Neural progenitor cell (in vitro differentiated cells): ENCODE results near the gene AGK. TPM values are rescaled to one million over a fixed set of nuclear protein-coding genes. Genes with fewer than 3 reads are reported as not detected.

Source experiments
- DNase-seq: peaks from one replicate; pipeline ENCODE4 v3.0.0-alpha.2; 2016; ENCODE audit warnings: low spot score
- H2AFZ ChIP-seq: fragments of 200-600 bp; sonication (generic); replicated peaks from 2 replicates; pipeline ENCODE4 v1.6.1; 2016; ENCODE audit warnings: antibody characterized with exemption
- H3F3A ChIP-seq: fragments of 200-600 bp; sonication (generic); 2 replicates; pipeline ENCODE4 v1.6.1; 2016; ENCODE audit warnings: antibody characterized with exemption, low read depth
- H3K27ac ChIP-seq: fragments of 200-600 bp; sonication (generic); 2 replicates; pipeline ENCODE4 v1.5.1; 2016; ENCODE audit warnings: mild to moderate bottlenecking
- H3K27me3 ChIP-seq: fragments of 200-600 bp; sonication (generic); 2 replicates; pipeline ENCODE4 v1.6.1; 2016; ENCODE audit warnings: mild to moderate bottlenecking, moderate library complexity
- H3K36me3 ChIP-seq: fragments of 200-600 bp; sonication (generic); 2 replicates; pipeline ENCODE4 v1.5.1; 2016
- H3K4me1 ChIP-seq: fragments of 200-600 bp; sonication (generic); 2 replicates; pipeline ENCODE4 v1.6.1; 2016; ENCODE audit warnings: mixed run types
- H3K4me2 ChIP-seq: fragments of 200-600 bp; sonication (generic); 2 replicates; pipeline ENCODE4 v1.6.1; 2016
- H3K4me3 ChIP-seq: fragments of 200-600 bp; sonication (generic); 2 replicates; pipeline ENCODE4 v1.5.1; 2016
- H3K79me2 ChIP-seq: fragments of 200-600 bp; sonication (generic); 2 replicates; pipeline ENCODE4 v1.6.1; 2016; ENCODE audit warnings: low read depth
- H3K9ac ChIP-seq: fragments of 200-600 bp; sonication (generic); 2 replicates; pipeline ENCODE4 v1.6.1; 2016
- H3K9me3 ChIP-seq: fragments of 200-600 bp; sonication (generic); 2 replicates; pipeline ENCODE4 v1.5.1; 2016; ENCODE audit warnings: low read depth
- H4K20me1 ChIP-seq: fragments of 200-600 bp; sonication (generic); 2 replicates; pipeline ENCODE4 v1.6.1; 2016; ENCODE audit warnings: low read depth
- H3K27ac Mint-ChIP-seq: 3 replicates; pipeline ENCODE4 v1.8.0; 2021; ENCODE audit warnings: mixed read lengths
- H3K27me3 Mint-ChIP-seq: 2 replicates; pipeline ENCODE4 v1.8.0; 2022; ENCODE audit warnings: low read depth, mild to moderate bottlenecking, inconsistent platforms, moderate library complexity, mixed read lengths; ENCODE audit not compliant: insufficient read depth
- H3K36me3 Mint-ChIP-seq: 3 replicates; pipeline ENCODE4 v1.8.0; 2021; ENCODE audit warnings: mixed read lengths
- H3K4me1 Mint-ChIP-seq: 3 replicates; pipeline ENCODE4 v1.8.0; 2021; ENCODE audit warnings: mixed read lengths
- H3K4me3 Mint-ChIP-seq: 3 replicates; pipeline ENCODE4 v1.8.0; 2021; ENCODE audit warnings: mild to moderate bottlenecking, moderate library complexity, mixed read lengths
- H3K9me3 Mint-ChIP-seq: 3 replicates; pipeline ENCODE4 v1.8.0; 2020; ENCODE audit warnings: mixed read lengths
- CTCF ChIP-seq: fragments of 200-600 bp; sonication (generic); IDR thresholded peaks from 2 replicates; pipeline ENCODE4 v1.5.1; 2017; ENCODE audit warnings: antibody characterized with exemption, mild to moderate bottlenecking
- EZH2 ChIP-seq: fragments of 200-600 bp; sonication (generic); IDR thresholded peaks from 2 replicates; pipeline ENCODE4 v1.6.1; 2017; ENCODE audit warnings: antibody characterized with exemption, mild to moderate bottlenecking, moderate library complexity
- EZH2phosphoT487 ChIP-seq: fragments of 200-600 bp; sonication (generic); IDR thresholded peaks from 2 replicates; pipeline ENCODE4 v1.6.1; 2017; ENCODE audit warnings: antibody characterized with exemption
- total RNA-seq: library from RNA; depleted of rRNA; stranded (reverse); fragments of >200 nt; gene quantifications from 2 replicates; pipeline ENCODE4 v1.2.3, GENCODE V29; 2015; ENCODE audit warnings: low replicate concordance

The AGK gene
- total RNA-seq, 1 donor from 2014 or later: 42.6 TPM

GRCh38 chr7:141598408-141598807 lies 47.2 kb downstream of the AGK start:
- Mint-ChIP-seq H3K36me3 (peaks cover 20% of the 10 kb centered on the region), H3K9me3 (no peaks in the 10 kb centered on the region), H3K27me3 (no peaks in the 10 kb centered on the region), H3K4me1 (no peaks in the 10 kb centered on the region), H3K4me3 (no peak overlapping the region), H3K27ac (no peak overlapping the region)
- Histone ChIP-seq H4K20me1 (no peaks in the 10 kb centered on the region), H3K9me3 (no peaks in the 10 kb centered on the region), H3K27me3 (no peaks in the 10 kb centered on the region), H3K79me2 (no peaks in the 10 kb centered on the region), H3K9ac (no peak overlapping the region), H3K4me1 (no peaks in the 10 kb centered on the region), H2AFZ (no peak overlapping the region), H3K27ac (no peak overlapping the region), H3F3A (no peaks in the 10 kb centered on the region), H3K4me3 (no peak overlapping the region), H3K36me3 (no peaks in the 10 kb centered on the region), H3K4me2 (no peak overlapping the region)
- no peak for DNase-seq
- no peak for TF ChIP-seq CTCF
- TF ChIP-seq EZH2: no peak
- TF ChIP-seq EZH2phosphoT487: no peak

GRCh38 chr7:141600168-141601006 lies 49.2 kb downstream of the AGK start:
- H3K9me3 ChIP-seq: no peaks in the 10 kb centered on the region
- Mint-ChIP-seq H3K9me3 (no peaks in the 10 kb centered on the region), H3K4me3 (no peak overlapping the region), H3K36me3 (peaks cover 13% of the 10 kb centered on the region), H3K27ac (no peak overlapping the region), H3K27me3 (no peaks in the 10 kb centered on the region), H3K4me1 (no peaks in the 10 kb centered on the region)
- no peak overlapping the region for H2AFZ ChIP-seq
- no peaks in the 10 kb centered on the region for H3K36me3 ChIP-seq
- H3K79me2 ChIP-seq: no peaks in the 10 kb centered on the region
- no peaks in the 10 kb centered on the region for H4K20me1 ChIP-seq
- DNase-seq: no peak
- H3K4me1 ChIP-seq: no peaks in the 10 kb centered on the region
- TF ChIP-seq EZH2phosphoT487: no peak
- TF ChIP-seq EZH2: no peak
- no peak for TF ChIP-seq CTCF
- no peak overlapping the region for H3K27ac ChIP-seq
- no peaks in the 10 kb centered on the region for H3K27me3 ChIP-seq
- H3K9ac ChIP-seq: no peak overlapping the region
- no peak overlapping the region for H3K4me3 ChIP-seq
- H3K4me2 ChIP-seq: no peak overlapping the region
- no peaks in the 10 kb centered on the region for H3F3A ChIP-seq

GRCh38 chr7:141609576-141609975 lies 58.4 kb downstream of the AGK start:
- no peaks in the 10 kb centered on the region for H3K9me3 Mint-ChIP-seq

More at GRCh38 chr7:141609576-141609975, 58.4 kb downstream of the AGK start:
- no peaks in the 10 kb centered on the region for H3K27me3 ChIP-seq
- H3F3A ChIP-seq: no peaks in the 10 kb centered on the region
- no peaks in the 10 kb centered on the region for H4K20me1 ChIP-seq
- Mint-ChIP-seq H3K4me3 (no peak overlapping the region), H3K4me1 (no peaks in the 10 kb centered on the region), H3K27ac (no peak overlapping the region), H3K27me3 (no peaks in the 10 kb centered on the region), H3K36me3 (peaks cover 14% of the 10 kb centered on the region)
- no peaks in the 10 kb centered on the region for H3K9me3 ChIP-seq
- no peak overlapping the region for H3K9ac ChIP-seq
- H3K4me2 ChIP-seq: no peak overlapping the region
- TF ChIP-seq EZH2phosphoT487: no peak
- no peak for TF ChIP-seq CTCF
- no peak for TF ChIP-seq EZH2
- H3K4me1 ChIP-seq: no peaks in the 10 kb centered on the region
- H3K4me3 ChIP-seq: no peak overlapping the region
- no peak overlapping the region for H2AFZ ChIP-seq
- no peaks in the 10 kb centered on the region for H3K79me2 ChIP-seq
- H3K36me3 ChIP-seq: peaks cover 7% of the 10 kb centered on the region
- no peak for DNase-seq
- no peak overlapping the region for H3K27ac ChIP-seq
